K562 (cell line): ENCODE data around the gene CCT5. TPM values are rescaled to one million over a fixed set of nuclear protein-coding genes. Genes with fewer than 3 reads are reported as not detected.

ENCODE experiments used
- C11orf30 ChIP-seq: fragments of 450-650 bp; IDR thresholded peaks from 2 replicates; pipeline ENCODE4 v1.6.1; 2016; ENCODE audit warnings: low read depth, mild to moderate bottlenecking
- CTBP1 ChIP-seq: fragments of 450-650 bp; IDR thresholded peaks from 2 replicates; pipeline ENCODE4 v1.6.1; 2016; ENCODE audit warnings: borderline replicate concordance
- ETV5 ChIP-seq: sonication (generic); formaldehyde crosslinking; IDR thresholded peaks from 2 replicates; pipeline ENCODE4 v1.4.0; 2020; ENCODE audit warnings: low read depth, mild to moderate bottlenecking, missing genetic modification reagents
- HDAC6 ChIP-seq: IDR thresholded peaks from 2 replicates; pipeline ENCODE4 v1.6.1; 2012; ENCODE audit warnings: low read depth, mild to moderate bottlenecking, control low read depth, inconsistent platforms, low read length, moderate library complexity
- IRF2 ChIP-seq: sonication (generic); formaldehyde crosslinking; IDR thresholded peaks from 2 replicates; pipeline ENCODE4 v1.8.1; 2022; ENCODE audit warnings: mild to moderate bottlenecking, missing genetic modification reagents
- KDM5B ChIP-seq: fragments of 200-600 bp; sonication (generic); IDR thresholded peaks from 2 replicates; pipeline ENCODE4 v1.6.1; 2012; ENCODE audit warnings: low read depth, mild to moderate bottlenecking, moderate library complexity, low read length, control low read depth, inconsistent platforms; ENCODE audit not compliant: insufficient replicate concordance
- KLF10 ChIP-seq: fragments of 250-450 bp; sonication (Bioruptor Pico); IDR thresholded peaks from 2 replicates; pipeline ENCODE4 v1.6.1; 2021; ENCODE audit warnings: matching md5 sums
- MLLT1 ChIP-seq, 2 experiments: fragments of 450-650 bp; IDR thresholded peaks; 2 replicates each; pipeline ENCODE4 v1.6.1; 2016
- MNT ChIP-seq, 2 experiments: fragments of 450-650 bp; conservative IDR thresholded peaks; 2 replicates each; pipeline ENCODE4 v1.6.1; 2017; ENCODE audit warnings: mild to moderate bottlenecking in 2 of 2, moderate library complexity in 2 of 2
- MYBL2 ChIP-seq, 2 experiments: fragments of 450-650 bp in 1 of 2; sonication (generic) in 1 of 2; formaldehyde crosslinking in 1 of 2; IDR thresholded peaks; 2 replicates each; pipeline versions ENCODE4 v1.6.1 to v1.8.1; 2017 to 2022; ENCODE audit warnings: borderline replicate concordance in 1 of 2, inconsistent platforms in 1 of 2, low read depth in 1 of 2, mild to moderate bottlenecking in 1 of 2, missing genetic modification reagents in 1 of 2, moderate library complexity in 1 of 2
- POLR2AphosphoS2 ChIP-seq: IDR thresholded peaks from 2 replicates; pipeline ENCODE4 v1.6.1; 2012; ENCODE audit warnings: low read length, improper control_type of control experiment
- SMAD4 ChIP-seq: fragments of 250-450 bp; sonication (Bioruptor Pico); conservative IDR thresholded peaks from 2 replicates; pipeline ENCODE4 v1.8.0; 2021; ENCODE audit warnings: inconsistent platforms, mild to moderate bottlenecking, moderate library complexity
- ZFPM2 ChIP-seq: fragments of 250-450 bp; sonication (Bioruptor Pico); IDR thresholded peaks from 2 replicates; pipeline ENCODE4 v1.5.1; 2022; ENCODE audit warnings: mild to moderate bottlenecking
- ZNF232 ChIP-seq: sonication (generic); formaldehyde crosslinking; IDR thresholded peaks from 2 replicates; pipeline ENCODE4 v1.8.0; 2022; ENCODE audit warnings: mild to moderate bottlenecking, missing genetic modification reagents
- ZNF41 ChIP-seq: fragments of 250-450 bp; sonication (Bioruptor Pico); conservative IDR thresholded peaks from 2 replicates; pipeline ENCODE4 v1.4.0; 2020; ENCODE audit warnings: mild to moderate bottlenecking
- ZNF830 ChIP-seq: fragments of 250-450 bp; sonication (Bioruptor Pico); IDR thresholded peaks from 2 replicates; pipeline ENCODE4 v1.5.0; 2021; ENCODE audit warnings: mild to moderate bottlenecking
- polyA plus RNA-seq, 8 experiments: library from polyadenylated mRNA; depleted of rRNA in 4 of 8; stranded (reverse) in 5 of 8; unstranded in 3 of 8; fragments of >200 nt; fragmentation: Nextera tagmentation in 2 of 8; fragmentation: Illumina TruSeq in 1 of 8; extraction: Ambion mirVana in 2 of 8; extraction: Trizol in 1 of 8; gene quantifications; 2 replicates each; pipeline versions ENCODE4 v1.2.1 to v1.2.3, GENCODE V29; 2011 to 2014; ENCODE audit warnings: inconsistent platforms in 1 of 8, missing spikeins in 1 of 8
- total RNA-seq, 7 experiments: library from RNA; depleted of rRNA in 6 of 7; stranded (reverse); fragments of >200 nt in 6 of 7; fragmentation: Illumina TruSeq in 2 of 7; extraction: Trizol in 2 of 7; gene quantifications; 2 replicates each; pipeline versions ENCODE4 v1.2.1 to v1.2.3, GENCODE V29; 2011 to 2021; ENCODE audit warnings: low replicate concordance in 1 of 7
- TF ChIP-seq, protein P1 (sequence below): fragments of 250-450 bp; sonication (Bioruptor Pico); IDR thresholded peaks from 2 replicates; pipeline ENCODE4 v1.4.0; 2020; ENCODE audit warnings: mild to moderate bottlenecking, moderate library complexity
- TF ChIP-seq, protein P2 (sequence below): fragments of 450-650 bp; IDR thresholded peaks from 2 replicates; pipeline ENCODE4 v1.7.1; 2018; ENCODE audit warnings: mild to moderate bottlenecking, low read depth; ENCODE audit not compliant: partially characterized antibody

The CCT5 gene
- total and polyA plus RNA-seq, 9 of the 15 experiments (the other 6 are each of a cell fraction or from before 2014, with no cell fraction given): 782 to 1,606 (median 1,153) TPM

DNA sequence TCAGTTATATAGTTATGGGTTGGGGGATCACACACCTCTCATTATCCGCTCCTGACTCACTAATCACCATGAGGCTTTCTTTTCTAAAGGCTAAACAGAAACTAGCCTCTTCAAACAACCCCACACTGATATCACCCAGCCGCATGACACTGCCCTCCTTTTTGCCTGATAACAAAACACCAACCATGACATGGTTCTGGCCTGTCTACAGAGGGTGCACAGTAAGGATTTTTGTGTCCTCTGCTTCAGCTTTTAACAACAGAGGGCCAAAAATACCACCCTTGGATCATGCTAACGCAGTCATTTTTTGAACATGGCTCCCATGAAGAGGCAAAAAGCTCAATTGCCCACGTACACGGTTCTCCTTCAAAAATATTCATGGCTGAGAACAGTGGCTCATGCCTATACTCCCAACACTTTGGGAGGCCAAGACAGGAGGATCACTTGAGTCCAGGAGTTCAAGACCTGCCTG, 53.7 kb downstream of the CCT5 start (continued):
- no peak for TF ChIP-seq MYBL2 (IDR thresholded peaks at IDR 0.05; ENCODE audit: low read depth)
- no peak for TF ChIP-seq MYBL2 (CRISPR knock-in tag; IDR thresholded peaks at IDR 0.05; ENCODE audit: borderline replicate concordance)
- no peak for TF ChIP-seq KDM5B
- TF ChIP-seq ZNF232 (CRISPR knock-in tag): no peak
- no peak for TF ChIP-seq MLLT1 (IDR thresholded peaks at IDR 0.05)
- peak; percentile 94 for TF ChIP-seq SMAD4 (CRISPR knock-in tag)
- TF ChIP-seq POLR2AphosphoS2: no peak
- no peak for TF ChIP-seq KLF10 (CRISPR knock-in tag)
- no peak for TF ChIP-seq ZFPM2 (CRISPR knock-in tag)
- TF ChIP-seq ETV5: peak; percentile 56; the same call in 1 of the 2 replicates
- TF ChIP-seq, protein P1, sequence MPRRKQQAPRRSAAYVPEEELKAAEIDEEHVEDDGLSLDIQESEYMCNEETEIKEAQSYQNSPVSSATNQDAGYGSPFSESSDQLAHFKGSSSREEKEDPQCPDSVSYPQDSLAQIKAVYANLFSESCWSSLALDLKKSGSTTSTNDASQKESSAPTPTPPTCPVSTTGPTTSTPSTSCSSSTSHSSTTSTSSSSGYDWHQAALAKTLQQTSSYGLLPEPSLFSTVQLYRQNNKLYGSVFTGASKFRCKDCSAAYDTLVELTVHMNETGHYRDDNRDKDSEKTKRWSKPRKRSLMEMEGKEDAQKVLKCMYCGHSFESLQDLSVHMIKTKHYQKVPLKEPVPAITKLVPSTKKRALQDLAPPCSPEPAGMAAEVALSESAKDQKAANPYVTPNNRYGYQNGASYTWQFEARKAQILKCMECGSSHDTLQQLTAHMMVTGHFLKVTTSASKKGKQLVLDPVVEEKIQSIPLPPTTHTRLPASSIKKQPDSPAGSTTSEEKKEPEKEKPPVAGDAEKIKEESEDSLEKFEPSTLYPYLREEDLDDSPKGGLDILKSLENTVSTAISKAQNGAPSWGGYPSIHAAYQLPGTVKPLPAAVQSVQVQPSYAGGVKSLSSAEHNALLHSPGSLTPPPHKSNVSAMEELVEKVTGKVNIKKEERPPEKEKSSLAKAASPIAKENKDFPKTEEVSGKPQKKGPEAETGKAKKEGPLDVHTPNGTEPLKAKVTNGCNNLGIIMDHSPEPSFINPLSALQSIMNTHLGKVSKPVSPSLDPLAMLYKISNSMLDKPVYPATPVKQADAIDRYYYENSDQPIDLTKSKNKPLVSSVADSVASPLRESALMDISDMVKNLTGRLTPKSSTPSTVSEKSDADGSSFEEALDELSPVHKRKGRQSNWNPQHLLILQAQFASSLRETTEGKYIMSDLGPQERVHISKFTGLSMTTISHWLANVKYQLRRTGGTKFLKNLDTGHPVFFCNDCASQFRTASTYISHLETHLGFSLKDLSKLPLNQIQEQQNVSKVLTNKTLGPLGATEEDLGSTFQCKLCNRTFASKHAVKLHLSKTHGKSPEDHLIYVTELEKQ (CRISPR knock-in tag): peak; percentile 87
- peak; percentile 46; the same call in 1 of the 2 replicates for TF ChIP-seq CTBP1
- TF ChIP-seq IRF2 (CRISPR knock-in tag): no peak
- TF ChIP-seq C11orf30: peak; percentile 64; the same call in 1 of the 2 replicates
- TF ChIP-seq MNT (conservative IDR thresholded peaks at IDR 0.05): peak; percentile 15 to 82; a peak in 2 of 4 replicates
- TF ChIP-seq, protein P2, sequence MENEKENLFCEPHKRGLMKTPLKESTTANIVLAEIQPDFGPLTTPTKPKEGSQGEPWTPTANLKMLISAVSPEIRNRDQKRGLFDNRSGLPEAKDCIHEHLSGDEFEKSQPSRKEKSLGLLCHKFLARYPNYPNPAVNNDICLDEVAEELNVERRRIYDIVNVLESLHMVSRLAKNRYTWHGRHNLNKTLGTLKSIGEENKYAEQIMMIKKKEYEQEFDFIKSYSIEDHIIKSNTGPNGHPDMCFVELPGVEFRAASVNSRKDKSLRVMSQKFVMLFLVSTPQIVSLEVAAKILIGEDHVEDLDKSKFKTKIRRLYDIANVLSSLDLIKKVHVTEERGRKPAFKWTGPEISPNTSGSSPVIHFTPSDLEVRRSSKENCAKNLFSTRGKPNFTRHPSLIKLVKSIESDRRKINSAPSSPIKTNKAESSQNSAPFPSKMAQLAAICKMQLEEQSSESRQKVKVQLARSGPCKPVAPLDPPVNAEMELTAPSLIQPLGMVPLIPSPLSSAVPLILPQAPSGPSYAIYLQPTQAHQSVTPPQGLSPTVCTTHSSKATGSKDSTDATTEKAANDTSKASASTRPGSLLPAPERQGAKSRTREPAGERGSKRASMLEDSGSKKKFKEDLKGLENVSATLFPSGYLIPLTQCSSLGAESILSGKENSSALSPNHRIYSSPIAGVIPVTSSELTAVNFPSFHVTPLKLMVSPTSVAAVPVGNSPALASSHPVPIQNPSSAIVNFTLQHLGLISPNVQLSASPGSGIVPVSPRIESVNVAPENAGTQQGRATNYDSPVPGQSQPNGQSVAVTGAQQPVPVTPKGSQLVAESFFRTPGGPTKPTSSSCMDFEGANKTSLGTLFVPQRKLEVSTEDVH: no peak
- TF ChIP-seq HDAC6: no peak
- peak; percentile 83 for TF ChIP-seq ZNF41 (CRISPR knock-in tag)
- TF ChIP-seq ZNF830 (CRISPR knock-in tag): no peak
